ENCODE data around the gene SLC8B1.

DNA sequence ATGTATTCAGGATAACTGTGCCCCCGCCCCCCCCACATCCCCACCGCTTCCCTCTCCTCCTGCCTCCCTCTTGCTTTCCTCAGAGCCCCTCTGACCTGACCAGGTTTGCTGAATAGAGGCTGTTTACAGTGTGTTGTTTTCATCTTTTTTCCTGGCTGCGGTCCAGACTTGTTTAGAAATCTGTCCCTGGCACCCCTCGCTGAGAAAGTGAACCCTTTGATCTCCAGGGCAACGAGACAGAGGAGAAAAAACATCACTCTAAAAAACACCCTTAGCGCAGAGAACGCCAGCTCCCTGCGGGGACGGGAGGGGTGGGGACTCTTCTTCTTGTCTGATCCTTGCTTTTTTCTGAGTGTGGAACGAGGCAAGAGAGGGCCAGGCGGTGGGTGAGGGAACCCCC is 46.3 kb upstream of the SLC8B1 start:
- TF ChIP-seq CTCF (IDR thresholded peaks at IDR 0.05; ENCODE audit: low read depth, low read length): no peak
- TF ChIP-seq POLR2A (IDR thresholded peaks at IDR 0.05; ENCODE audit: extremely low read depth, insufficient read length): no peak
- no peak for TF ChIP-seq MAX (IDR thresholded peaks at IDR 0.05; ENCODE audit: low read depth, low read length)
